Natural killer cell (primary cell): ENCODE results near the gene FBXL7. TPM values are rescaled to one million over a fixed set of nuclear protein-coding genes. Genes with fewer than 3 reads are reported as not detected.

ENCODE experiments used
- ATAC-seq, 3 donors: fragments of 150-1000 bp in 2 of 3; fragments of 200-7000 bp in 1 of 3; cut with Tn5 transposase; 1 replicate in 1 of 3; 2 replicates in 2 of 3; pipeline ENCODE4 v1.10.0; 2021; ENCODE audit warnings: mild to moderate bottlenecking in 2 of 3, moderate library complexity in 2 of 3
- DNase-seq, 2 donors: peaks; one replicate each; pipeline versions ENCODE4 v3.0.0 to v3.0.0-alpha.2; 2013 to 2021; ENCODE audit warnings: mixed read lengths in 1 of 2
- H3K27ac ChIP-seq: one replicate; pipeline ENCODE4 v1.5.1; 2013; ENCODE audit warnings: mild to moderate bottlenecking, low read length
- H3K27me3 ChIP-seq: one replicate; pipeline ENCODE4 v1.6.1; 2013; ENCODE audit warnings: low read length; ENCODE audit not compliant: control insufficient read depth, insufficient read depth
- H3K36me3 ChIP-seq: one replicate; pipeline ENCODE4 v1.6.1; 2013; ENCODE audit warnings: low read length; ENCODE audit not compliant: control insufficient read depth, insufficient read depth
- H3K4me1 ChIP-seq: one replicate; pipeline ENCODE4 v1.6.1; 2013; ENCODE audit warnings: low read length; ENCODE audit not compliant: control insufficient read depth, insufficient read depth
- H3K4me3 ChIP-seq: one replicate; pipeline ENCODE4 v1.5.1; 2013; ENCODE audit warnings: low read length
- H3K9me3 ChIP-seq: one replicate; pipeline ENCODE4 v1.6.1; 2013; ENCODE audit warnings: low read length; ENCODE audit not compliant: control insufficient read depth, insufficient read depth
- H3K27ac Mint-ChIP-seq, 2 donors: one replicate each; pipeline ENCODE4 v1.8.0; 2022; ENCODE audit warnings: mild to moderate bottlenecking in 2 of 2, mixed read lengths in 2 of 2, moderate library complexity in 1 of 2
- H3K27me3 Mint-ChIP-seq, 2 donors: one replicate each; pipeline ENCODE4 v1.8.0; 2022; ENCODE audit warnings: low read depth in 2 of 2, mixed read lengths in 2 of 2
- H3K36me3 Mint-ChIP-seq: one replicate; pipeline ENCODE4 v1.8.0; 2022; ENCODE audit warnings: mixed read lengths
- H3K4me1 Mint-ChIP-seq, 2 donors: one replicate each; pipeline ENCODE4 v1.8.0; 2022; ENCODE audit warnings: mixed read lengths in 2 of 2
- H3K4me3 Mint-ChIP-seq: one replicate; pipeline ENCODE4 v1.8.0; 2022; ENCODE audit warnings: mild to moderate bottlenecking, moderate library complexity, mixed read lengths
- H3K9me3 Mint-ChIP-seq, 2 donors: one replicate each; pipeline ENCODE4 v1.8.0; 2022; ENCODE audit warnings: mixed read lengths in 2 of 2
- CTCF ChIP-seq: fragments of 200-600 bp; IDR thresholded peaks from one replicate; pipeline ENCODE4 v1.8.0; 2022; ENCODE audit warnings: antibody characterized with exemption
- WGBS: methylation state at CpG from one replicate; pipeline ENCODE4 v1.1.7; 2013; ENCODE audit warnings: missing lambda C conversion rate; ENCODE audit not compliant: insufficient coverage; 5-methylcytosine and 5-hydroxymethylcytosine counted together
- intact Hi-C: fragments of 100-400 bp; cut with micrococcal nuclease; formaldehyde crosslinking; loops from one replicate; pipeline ENCODE4 v1.14.2; 2022
- total RNA-seq, 4 donors: library from RNA; stranded (reverse); fragments of 120-200 nt in 1 of 4; gene quantifications; one replicate each; pipeline versions ENCODE4 v1.2.3 to v1.2.4, GENCODE V29; 2013 to 2022

The FBXL7 gene
- total RNA-seq, 3 donors from 2014 or later (not counting 1 experiment from before 2014, with no cell fraction given), result not detected

GRCh38 chr5:15938186-15938585 lies 438.2 kb downstream of the FBXL7 start:
- WGBS, result 79% methylated on average over 4 of the region's 4 CpGs
- TF ChIP-seq CTCF, result no peak
- no peaks in the 10 kb centered on the region for H3K27me3 Mint-ChIP-seq

GRCh38 chr5:15938961-15939360 lies 439.0 kb downstream of the FBXL7 start:
- Histone ChIP-seq H3K4me3 (no peak overlapping the region), H3K36me3 (no peaks in the 10 kb centered on the region), H3K27ac (no peak overlapping the region), H3K9me3 (peaks cover 8% of the 10 kb centered on the region), H3K27me3 (no peaks in the 10 kb centered on the region), H3K4me1 (no peaks in the 10 kb centered on the region)
- no peak for DNase-seq
- no peak overlapping the region for H3K27ac Mint-ChIP-seq
- no peak for ATAC-seq
- no peak overlapping the region for H3K4me3 Mint-ChIP-seq
- TF ChIP-seq CTCF, result no peak
- no CpG with 5 or more reads among the region's 1 CpG for WGBS
- H3K9me3 Mint-ChIP-seq, result peaks cover 11 to 15% of the 10 kb centered on the region in 2 donors
- intact Hi-C loops, result no loop called here
- H3K4me1 Mint-ChIP-seq, result no peaks in the 10 kb centered on the region
- H3K36me3 Mint-ChIP-seq, result peaks cover 8% of the 10 kb centered on the region
- no peaks in the 10 kb centered on the region for H3K27me3 Mint-ChIP-seq

More at GRCh38 chr5:15938186-15938585, 438.2 kb downstream of the FBXL7 start:
- no peak overlapping the region for H3K27ac Mint-ChIP-seq
- H3K9me3 ChIP-seq, result peaks cover 8% of the 10 kb centered on the region
- intact Hi-C loops, result no loop called here
- H3K36me3 Mint-ChIP-seq, result peaks cover 8% of the 10 kb centered on the region
- H3K9me3 Mint-ChIP-seq, result peaks cover 13 to 15% of the 10 kb centered on the region in 2 donors
- no peaks in the 10 kb centered on the region for H3K4me1 ChIP-seq
- no peaks in the 10 kb centered on the region for H3K27me3 ChIP-seq
- H3K36me3 ChIP-seq, result no peaks in the 10 kb centered on the region
- H3K27ac ChIP-seq, result no peak overlapping the region
- no peak overlapping the region for H3K4me3 ChIP-seq
- H3K4me1 Mint-ChIP-seq, result no peaks in the 10 kb centered on the region
- ATAC-seq, result no peak
- H3K4me3 Mint-ChIP-seq, result no peak overlapping the region
- DNase-seq, result no peak

GRCh38 chr5:15940905-15941304 lies 440.9 kb downstream of the FBXL7 start:
- no peak overlapping the region for H3K4me3 Mint-ChIP-seq
- H3K4me1 Mint-ChIP-seq, result no peaks in the 10 kb centered on the region
- WGBS, result 86% methylated on average over 3 of the region's 3 CpGs
- no peak for TF ChIP-seq CTCF
- no peak for DNase-seq
- H3K36me3 Mint-ChIP-seq, result peaks cover 8% of the 10 kb centered on the region
- H3K27me3 ChIP-seq, result no peaks in the 10 kb centered on the region
- H3K36me3 ChIP-seq, result no peaks in the 10 kb centered on the region
- no peak overlapping the region for H3K27ac Mint-ChIP-seq
- intact Hi-C loops, result no loop called here
- no peaks in the 10 kb centered on the region for H3K4me1 ChIP-seq
- no peak overlapping the region for H3K27ac ChIP-seq
- peaks cover 11% of the 10 kb centered on the region for H3K9me3 ChIP-seq
- H3K4me3 ChIP-seq, result no peak overlapping the region
- no peaks in the 10 kb centered on the region for H3K27me3 Mint-ChIP-seq
- ATAC-seq, result no peak
- H3K9me3 Mint-ChIP-seq, result peaks cover 9 to 12% of the 10 kb centered on the region in 2 donors

- 52% methylated on average over 2 of the region's 2 CpGs for WGBS
- Mint-ChIP-seq H3K27ac (no peak overlapping the region), H3K4me1 (no peaks in the 10 kb centered on the region), H3K27me3 (no peaks in the 10 kb centered on the region), H3K4me3 (no peak overlapping the region), H3K9me3 (peaks cover 3 to 4% of the 10 kb centered on the region in 2 donors), H3K36me3 (peaks cover 3% of the 10 kb centered on the region)
- Histone ChIP-seq H3K9me3 (peaks cover 3% of the 10 kb centered on the region), H3K27ac (no peak overlapping the region), H3K4me3 (no peak overlapping the region), H3K4me1 (no peaks in the 10 kb centered on the region), H3K36me3 (no peaks in the 10 kb centered on the region), H3K27me3 (no peaks in the 10 kb centered on the region)
- no peak for ATAC-seq
- intact Hi-C loops, result no loop called here
- TF ChIP-seq CTCF, result no peak
- no peak for DNase-seq
These were observed 443.5 kb downstream of the FBXL7 start for GRCh38 chr5:15943487-15943886.
